ENCODE measurements around the gene BABAM2. TPM values are rescaled to one million over a fixed set of nuclear protein-coding genes. Genes with fewer than 3 reads are reported as not detected.
"Not testable (repeated sequence)": the region's sequence is repeated elsewhere in the genome, so short reads cannot be mapped to it uniquely, and the experiment has no call there.

Gene BABAM2
- total RNA-seq, 1 experiment from 2014 or later = 27.1 TPM

DNA sequence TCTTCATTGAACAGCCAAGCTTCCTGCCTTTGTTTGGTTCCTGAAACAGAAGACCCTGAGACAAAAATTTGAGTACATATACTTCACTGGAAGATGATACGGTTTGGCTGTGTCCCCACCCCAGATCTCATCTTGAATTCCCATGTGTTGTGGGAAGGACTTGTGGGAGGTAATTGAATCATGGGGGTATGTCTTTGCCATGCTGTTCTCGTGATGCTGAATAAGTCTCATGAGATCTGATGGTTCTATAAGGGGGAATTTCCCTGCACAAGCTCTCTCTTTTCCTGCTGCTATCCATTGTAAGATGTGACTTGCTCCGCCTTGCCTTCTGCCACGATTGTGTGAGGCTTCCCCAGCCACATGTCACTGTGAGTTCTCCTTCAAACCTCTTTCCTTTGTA, 76.5 kb downstream of the BABAM2 start:
- TF ChIP-seq CTCF (conservative IDR thresholded peaks at IDR 0.05) = no peak
- Mint-ChIP-seq H3K4me1 (no peaks in the 10 kb centered on the region), H3K9me3 (peaks cover 22 to 27% of the 10 kb centered on the region in 2 experiments), H3K4me3 (no peak overlapping the region), H3K27me3 (ENCODE audit: low read depth) (peaks cover 1% of the 10 kb centered on the region; the same call in 1 of the 2 replicates), H3K27ac (no peak overlapping the region), H3K36me3 (ENCODE audit: insufficient read depth in 1 of 3, low read depth in 3 of 3) (peaks cover 13 to 23% (median 20%) of the 10 kb centered on the region in 3 experiments)
- Histone ChIP-seq H3K4me1 (ENCODE audit: insufficient read depth, low read length) (no peaks in the 10 kb centered on the region), H3K18ac (ENCODE audit: insufficient read length, low read depth, low read length) (no peak overlapping the region), H3K27ac (ENCODE audit: insufficient read length, low read depth, low read length) (no peak overlapping the region), H3K9me3 (ENCODE audit: control insufficient read depth, low read depth, low read length) (no peaks in the 10 kb centered on the region), H3K27me3 (ENCODE audit: insufficient read depth, low read length) (no peaks in the 10 kb centered on the region), H2AFZ (ENCODE audit: low read length) (no peak overlapping the region), H2BK15ac (ENCODE audit: low read depth, low read length) (no peak overlapping the region), H2BK5ac (ENCODE audit: insufficient read length, low read length) (no peak overlapping the region), H2BK120ac (ENCODE audit: low read depth, low read length, poor library complexity, severe bottlenecking) (no peak overlapping the region), H4K20me1 (ENCODE audit: control insufficient read depth, insufficient read depth, insufficient read length) (no peaks in the 10 kb centered on the region), H2AK5ac (ENCODE audit: insufficient read length, low read length) (no peak overlapping the region), H3K23me2 (ENCODE audit: insufficient read length, low read depth, low read length, poor library complexity, severe bottlenecking) (no peaks in the 10 kb centered on the region), H3T11ph (ENCODE audit: low read length) (no peak overlapping the region), H4K8ac (replicated peaks; ENCODE audit: insufficient read length, low read depth, low read length) (no peak overlapping the region), H3K9ac (ENCODE audit: extremely low read depth, insufficient read length, low read length) (no peak overlapping the region), H4K91ac (ENCODE audit: insufficient read length, low read depth, low read length) (no peak overlapping the region), H3K56ac (ENCODE audit: insufficient read length, low read depth, low read length) (no peak overlapping the region), H2BK20ac (ENCODE audit: low read depth, low read length, poor library complexity, severe bottlenecking) (no peak overlapping the region), H3K23ac (ENCODE audit: insufficient read length, low read depth, low read length) (no peak overlapping the region), H3K79me2 (ENCODE audit: insufficient read depth, low read length) (0 out of 2 replicates have a peak, but pooled peaks cover 1% of the 10 kb centered on the region), H3K4me2 (ENCODE audit: insufficient read depth, insufficient read length, low read length) (no peak overlapping the region), H3K4ac (ENCODE audit: low read depth, low read length) (no peak overlapping the region), H2BK12ac (ENCODE audit: insufficient read length, low read depth, low read length) (no peak overlapping the region), H4K5ac (ENCODE audit: insufficient read length, low read depth, low read length) (no peak overlapping the region), H3K79me1 (ENCODE audit: insufficient read depth, low read depth, low read length, poor library complexity, severe bottlenecking) (no peaks in the 10 kb centered on the region), H3K14ac (ENCODE audit: insufficient read depth, low read length) (no peak overlapping the region)
- no peak for DNase-seq
- no CpG with 5 or more reads among the region's 4 CpGs for WGBS (ENCODE audit: extremely low coverage, insufficient read length, low lambda C conversion rate)

- H2BK120ac ChIP-seq (ENCODE audit: low read depth, low read length, poor library complexity, severe bottlenecking); H4K8ac ChIP-seq (replicated peaks; ENCODE audit: insufficient read length, low read depth, low read length); H3K27me3 ChIP-seq (ENCODE audit: insufficient read depth, low read length); H3K4me1 Mint-ChIP-seq; H3K27ac ChIP-seq (ENCODE audit: insufficient read length, low read depth, low read length); H3K27ac Mint-ChIP-seq; H3K79me2 ChIP-seq (ENCODE audit: insufficient read depth, low read length); H3K9ac ChIP-seq (ENCODE audit: extremely low read depth, insufficient read length, low read length); H3K27me3 Mint-ChIP-seq (ENCODE audit: low read depth); H2BK20ac ChIP-seq (ENCODE audit: low read depth, low read length, poor library complexity, severe bottlenecking); H3K9me3 ChIP-seq (ENCODE audit: control insufficient read depth, low read depth, low read length); H4K5ac ChIP-seq (ENCODE audit: insufficient read length, low read depth, low read length); H3K23me2 ChIP-seq (ENCODE audit: insufficient read length, low read depth, low read length, poor library complexity, severe bottlenecking); H3K4me3 Mint-ChIP-seq; H4K91ac ChIP-seq (ENCODE audit: insufficient read length, low read depth, low read length); H3K14ac ChIP-seq (ENCODE audit: insufficient read depth, low read length); H4K20me1 ChIP-seq (ENCODE audit: control insufficient read depth, insufficient read depth, insufficient read length); H2BK15ac ChIP-seq (ENCODE audit: low read depth, low read length); H3K4ac ChIP-seq (ENCODE audit: low read depth, low read length); H3K56ac ChIP-seq (ENCODE audit: insufficient read length, low read depth, low read length); H3K4me2 ChIP-seq (ENCODE audit: insufficient read depth, insufficient read length, low read length); H2AFZ ChIP-seq (ENCODE audit: low read length); H3K18ac ChIP-seq (ENCODE audit: insufficient read length, low read depth, low read length); H2AK5ac ChIP-seq (ENCODE audit: insufficient read length, low read length); H3T11ph ChIP-seq (ENCODE audit: low read length); H2BK5ac ChIP-seq (ENCODE audit: insufficient read length, low read length); H3K23ac ChIP-seq (ENCODE audit: insufficient read length, low read depth, low read length); H3K79me1 ChIP-seq (ENCODE audit: insufficient read depth, low read depth, low read length, poor library complexity, severe bottlenecking); DNase-seq; H2BK12ac ChIP-seq (ENCODE audit: insufficient read length, low read depth, low read length); H3K4me1 ChIP-seq (ENCODE audit: insufficient read depth, low read length): not testable (repeated sequence)
- WGBS (ENCODE audit: extremely low coverage, insufficient read length, low lambda C conversion rate) = no CpG with 5 or more reads among the region's 4 CpGs
- Mint-ChIP-seq H3K9me3 (peaks cover 22 to 27% of the 10 kb centered on the region in 2 experiments), H3K36me3 (ENCODE audit: insufficient read depth in 1 of 3, low read depth in 3 of 3) (peaks cover 13 to 23% (median 20%) of the 10 kb centered on the region in 3 experiments)
These were observed 77.5 kb downstream of the BABAM2 start for GRCh38 chr2:27968045-27968444.

All from H9 (cell line).